ENCODE results near the gene COPA. TPM values are rescaled to one million over a fixed set of nuclear protein-coding genes. Genes with fewer than 3 reads are reported as not detected.

The COPA gene
- total RNA-seq, 1 experiment from 2014 or later, result 101 TPM

DNA sequence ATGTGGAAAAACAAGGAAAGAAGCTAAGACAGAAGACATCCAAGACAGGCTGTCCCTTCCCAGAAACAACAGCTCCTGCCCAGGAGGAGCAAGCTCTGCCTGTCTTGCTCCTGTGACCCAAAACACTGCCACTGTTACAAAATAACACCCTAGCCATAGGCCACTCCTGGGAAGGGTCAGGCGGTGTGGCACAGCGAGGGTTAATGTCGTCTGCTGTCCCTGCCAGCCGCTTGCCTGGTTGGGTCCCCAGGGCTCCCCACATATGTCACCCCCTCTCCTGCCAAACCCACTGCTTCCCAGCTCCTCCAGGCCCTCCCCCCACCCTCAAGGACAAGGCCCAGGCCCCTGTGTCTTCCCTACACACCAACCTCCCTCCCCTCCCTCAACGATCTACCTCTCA, 20.0 kb upstream of the COPA start:
- DNase-seq (ENCODE audit: low spot score), result no peak

DNA sequence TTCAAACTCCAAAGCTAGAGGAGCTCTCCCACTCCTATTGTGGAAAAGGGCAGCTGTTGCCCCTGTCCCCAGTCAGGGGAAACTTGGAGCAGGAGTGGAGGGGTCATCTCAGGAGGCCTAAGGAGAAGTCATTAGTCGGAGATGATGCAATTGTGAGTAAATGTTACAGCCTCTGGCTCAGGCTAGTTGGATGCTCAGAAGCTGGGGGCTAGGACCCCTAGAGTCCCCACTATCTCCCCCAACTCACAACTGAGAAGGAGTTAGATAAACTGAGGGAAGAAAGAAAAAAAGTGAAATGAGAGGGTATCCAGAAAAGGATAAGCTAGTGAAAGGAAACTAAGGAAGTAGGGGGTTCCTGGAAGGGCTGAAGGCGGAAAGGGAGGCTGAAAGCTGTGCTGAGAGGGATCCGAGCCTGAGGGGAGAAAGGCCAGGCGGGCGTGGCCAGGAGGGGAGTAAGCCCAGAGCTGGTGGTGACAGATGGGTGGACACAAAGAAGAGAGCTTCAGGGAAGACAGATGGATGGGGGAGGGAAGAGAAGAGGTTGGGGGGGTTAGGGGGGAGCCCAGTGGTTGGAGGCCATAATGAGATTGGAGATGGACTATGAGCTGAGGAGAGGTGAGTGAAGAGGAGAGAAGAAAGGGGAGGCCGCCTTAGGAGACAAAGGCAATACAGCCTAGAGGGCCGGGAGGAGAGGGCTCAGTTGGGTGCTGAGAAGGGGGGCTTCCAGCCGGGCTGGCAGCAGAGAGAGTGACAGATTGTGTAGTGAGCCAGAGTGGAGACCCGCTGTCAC, 19.3 kb upstream of the COPA start:
- DNase-seq (ENCODE audit: low spot score), result no peak

DNA sequence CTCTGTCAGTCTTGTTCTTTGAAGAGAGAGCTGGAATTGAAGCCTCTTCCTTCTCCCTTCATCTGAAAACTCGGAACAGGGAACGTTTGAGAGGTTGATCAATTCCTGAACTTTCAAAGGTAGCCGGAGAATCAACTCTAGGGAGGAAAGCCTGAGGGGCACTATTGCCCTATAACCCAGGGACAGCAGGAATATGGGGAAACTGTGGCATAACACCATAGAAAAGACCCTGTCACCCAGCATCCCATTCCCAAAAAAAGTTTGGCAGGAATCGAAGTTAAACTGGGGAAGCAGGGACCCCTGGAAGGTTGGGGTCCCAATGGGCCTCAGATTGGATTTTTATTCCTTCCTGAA, 18.7 kb upstream of the COPA start:
- no peak for DNase-seq (ENCODE audit: low spot score)

DNA sequence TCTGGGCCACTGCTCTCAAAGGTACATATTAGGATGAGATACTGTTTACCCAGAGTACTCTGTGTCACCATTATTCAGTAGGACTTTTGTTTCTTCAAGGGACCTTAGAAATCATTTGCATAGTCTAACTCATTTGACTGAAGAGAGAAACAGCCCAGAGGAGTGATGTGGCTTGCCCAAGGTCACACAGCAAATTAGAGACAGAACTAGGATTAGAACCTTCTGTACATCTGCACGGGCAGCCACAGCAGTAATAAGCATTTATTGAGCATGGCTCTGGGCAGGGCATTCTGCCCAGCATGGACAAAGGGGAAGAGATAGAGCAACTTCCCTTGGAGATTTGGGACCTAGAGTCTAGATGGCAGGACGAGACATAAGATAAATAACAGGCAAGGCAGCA, 18.1 kb upstream of the COPA start:
- DNase-seq (ENCODE audit: low spot score), result no peak

DNA sequence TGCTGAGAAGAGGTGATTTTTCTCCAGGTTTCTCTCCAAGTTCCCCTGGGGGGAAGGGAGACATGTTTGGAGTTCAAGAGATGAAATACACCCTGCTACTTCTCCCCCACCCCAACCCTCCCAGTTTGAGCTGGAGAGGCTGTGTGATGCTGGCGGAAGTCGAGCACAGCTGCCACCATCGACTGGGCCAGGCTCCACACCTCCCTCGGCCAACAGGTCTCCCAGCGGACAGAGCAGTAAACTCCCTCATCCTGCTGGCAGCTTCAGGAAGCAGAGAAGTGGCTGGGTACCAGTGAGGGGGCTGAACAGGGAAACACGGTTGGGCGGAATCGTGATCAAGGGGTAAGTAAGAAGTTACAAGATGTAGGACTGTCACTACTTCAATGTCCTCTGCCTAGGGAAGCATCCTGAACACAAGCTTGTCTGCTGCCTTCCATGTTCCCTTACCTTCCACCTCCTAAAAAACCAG, 17.2 kb upstream of the COPA start:
- DNase-seq (ENCODE audit: low spot score), result no peak

DNA sequence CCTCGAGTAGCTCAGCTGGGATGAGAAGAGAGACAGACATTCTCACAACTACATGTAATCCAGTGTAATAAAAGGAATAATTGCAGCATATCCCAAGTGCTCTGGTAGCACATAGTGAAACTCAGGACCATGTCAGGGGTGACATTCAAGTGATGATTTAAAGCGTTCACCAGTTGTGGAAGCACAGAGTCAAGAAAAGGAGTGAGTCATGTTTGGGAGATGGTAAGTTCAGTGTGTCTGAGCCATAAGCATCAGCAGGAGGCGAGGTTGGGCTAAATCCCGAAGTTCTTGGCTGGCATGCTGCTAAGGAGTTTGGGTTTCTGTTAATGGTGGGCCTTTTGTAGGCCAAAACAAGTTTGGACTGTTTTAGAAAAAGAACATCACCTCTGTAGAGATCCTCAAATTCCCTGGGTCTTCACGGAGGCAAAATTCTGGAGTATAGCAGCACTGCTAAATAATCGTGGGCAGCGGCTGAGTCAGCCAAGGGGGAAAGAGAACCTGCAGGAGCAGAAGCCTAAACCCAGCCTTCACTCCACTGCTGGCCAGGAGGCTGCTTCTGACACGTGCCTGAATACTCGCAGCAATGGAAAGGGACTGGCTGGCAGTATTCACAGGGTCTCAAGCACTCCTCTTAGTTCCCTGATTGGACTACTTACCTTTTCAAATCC, 16.6 kb upstream of the COPA start:
- DNase-seq (ENCODE audit: low spot score), result no peak

DNA sequence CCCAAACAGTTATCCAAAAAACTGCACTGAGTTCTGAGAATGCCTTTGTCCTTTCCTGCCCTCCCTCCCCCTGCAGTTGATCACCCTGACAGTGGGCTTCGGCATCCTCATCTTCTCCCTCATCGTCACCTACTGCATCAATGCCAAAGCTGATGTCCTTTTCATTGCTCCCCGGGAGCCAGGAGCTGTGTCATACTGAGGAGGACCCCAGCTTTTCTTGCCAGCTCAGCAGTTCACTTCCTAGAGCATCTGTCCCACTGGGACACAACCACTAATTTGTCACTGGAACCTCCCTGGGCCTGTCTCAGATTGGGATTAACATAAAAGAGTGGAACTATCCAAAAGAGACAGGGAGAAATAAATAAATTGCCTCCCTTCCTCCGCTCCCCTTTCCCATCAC, 15.0 kb upstream of the COPA start:
- no peak for DNase-seq (ENCODE audit: low spot score)

DNA sequence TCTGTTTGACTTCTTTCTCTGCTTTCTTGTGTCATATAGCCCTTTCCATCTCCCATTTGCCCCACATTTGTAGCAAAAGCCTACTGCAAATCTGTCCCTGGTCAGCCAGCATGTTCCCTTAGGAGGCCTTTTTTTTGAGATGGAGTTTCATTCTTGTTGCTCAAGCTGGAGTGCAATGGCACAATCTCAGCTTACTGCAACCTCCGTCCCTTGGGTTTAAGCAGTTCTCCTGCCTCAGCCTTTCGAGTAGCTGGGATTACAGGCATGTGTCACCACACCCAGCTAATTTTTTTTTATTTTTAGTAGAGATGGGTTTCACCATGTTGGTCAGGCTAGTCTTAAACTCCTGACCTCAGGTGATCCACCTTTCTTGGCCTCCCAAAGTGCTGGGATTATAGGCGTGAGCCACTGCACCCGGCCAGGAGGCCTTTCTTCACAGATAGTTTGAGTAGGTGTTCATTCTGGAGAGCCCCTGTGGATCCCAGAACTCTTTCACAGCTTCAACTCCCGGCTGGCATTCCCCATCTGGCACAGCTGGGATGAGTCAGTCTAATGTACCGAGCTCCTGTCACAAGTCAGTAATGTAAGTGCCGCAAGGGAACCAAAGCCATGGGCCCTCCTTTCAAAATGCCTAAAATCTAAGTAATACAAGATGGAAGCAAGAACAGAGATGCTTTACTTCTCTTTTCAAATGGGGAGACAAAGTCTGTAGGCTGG, 14.4 kb upstream of the COPA start:
- DNase-seq (ENCODE audit: low spot score), result no peak

DNA sequence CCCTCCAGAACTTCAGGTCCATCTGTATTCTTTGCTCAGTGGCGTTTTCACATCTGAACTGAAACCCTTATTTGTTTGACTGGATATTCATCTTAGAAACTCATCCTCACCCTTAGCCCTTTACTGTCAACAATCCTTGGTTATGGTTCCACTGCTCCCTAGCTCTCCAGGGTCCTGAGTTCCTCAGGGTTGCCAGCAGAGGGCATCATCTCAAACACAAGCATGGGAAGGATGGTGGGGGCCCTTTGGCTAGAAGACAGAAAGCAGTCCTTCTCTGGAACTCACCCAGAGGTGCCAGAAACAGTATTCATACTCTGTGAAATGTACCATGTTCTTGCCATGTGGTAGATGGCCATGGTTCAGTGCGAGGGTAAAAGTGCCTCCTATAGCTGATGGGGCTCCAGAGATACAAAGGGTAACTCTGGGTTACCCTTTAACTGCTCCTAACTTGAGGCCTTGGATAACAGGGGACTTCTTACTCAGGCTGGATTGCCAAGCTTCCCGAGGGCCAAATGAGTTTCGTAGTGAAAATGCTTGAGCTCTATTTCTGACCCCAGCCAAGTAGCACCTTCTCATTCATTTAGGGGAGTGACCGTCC, 11.4 kb upstream of the COPA start:
- DNase-seq (ENCODE audit: low spot score), result no peak

DNA sequence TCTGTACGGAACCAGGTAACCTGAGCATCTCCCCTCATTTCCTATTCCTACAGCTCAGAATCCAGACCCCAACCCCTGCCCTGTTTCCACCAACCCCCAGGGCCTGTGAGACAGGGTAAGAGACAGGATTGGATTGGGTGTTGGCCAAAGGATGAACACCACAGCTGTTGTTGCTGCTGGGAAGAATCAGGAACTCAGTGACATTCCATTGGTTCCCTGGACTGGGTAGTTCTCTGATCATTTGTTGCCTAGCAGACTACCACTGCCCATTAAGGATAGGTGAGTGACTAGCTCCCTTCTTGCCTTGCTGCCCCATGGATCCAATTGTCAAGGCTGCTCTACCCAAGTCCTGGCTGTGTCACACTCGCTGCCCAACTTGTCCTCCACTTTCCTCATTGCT, 10.2 kb upstream of the COPA start:
- DNase-seq (ENCODE audit: low spot score), result no peak

DNA sequence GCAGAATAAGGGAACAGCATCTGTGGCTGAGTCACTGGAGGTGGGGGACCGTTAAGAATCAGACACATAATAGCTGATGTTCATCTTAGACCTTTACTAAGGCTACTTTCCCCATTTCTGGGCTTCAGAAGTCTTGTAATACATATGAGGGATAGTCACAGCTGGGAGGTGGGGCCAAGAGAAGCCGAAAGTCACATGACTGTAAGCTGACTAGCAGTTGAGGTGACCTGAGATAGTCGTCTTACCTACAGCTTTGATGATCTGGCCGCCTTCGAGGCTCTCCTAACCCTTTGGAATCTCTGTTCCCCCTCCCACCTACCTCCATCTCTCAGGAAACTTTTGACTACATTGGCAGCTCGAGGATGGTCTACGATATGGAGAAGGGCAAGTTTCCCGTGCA, 9.5 kb upstream of the COPA start:
- no peak for DNase-seq (ENCODE audit: low spot score)

DNA sequence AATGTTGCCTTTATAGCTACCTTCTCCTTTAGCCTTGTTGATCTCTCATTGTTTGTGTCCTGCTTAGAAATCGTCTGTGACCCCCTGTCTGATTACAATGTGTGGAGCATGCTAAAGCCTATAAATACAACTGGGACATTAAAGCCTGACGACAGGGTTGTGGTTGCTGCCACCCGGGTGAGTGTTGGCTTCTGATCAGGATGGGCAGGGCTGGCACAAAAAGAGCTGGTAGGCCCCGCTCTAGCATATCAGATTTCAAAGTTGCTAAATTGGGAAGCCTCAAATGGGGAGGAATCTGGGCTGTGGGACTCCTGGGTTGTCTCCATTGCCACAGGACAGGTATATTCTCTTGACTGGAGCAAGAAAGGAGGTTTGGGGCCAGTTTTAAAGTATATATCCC, 8.6 kb upstream of the COPA start:
- no peak for DNase-seq (ENCODE audit: low spot score)

DNA sequence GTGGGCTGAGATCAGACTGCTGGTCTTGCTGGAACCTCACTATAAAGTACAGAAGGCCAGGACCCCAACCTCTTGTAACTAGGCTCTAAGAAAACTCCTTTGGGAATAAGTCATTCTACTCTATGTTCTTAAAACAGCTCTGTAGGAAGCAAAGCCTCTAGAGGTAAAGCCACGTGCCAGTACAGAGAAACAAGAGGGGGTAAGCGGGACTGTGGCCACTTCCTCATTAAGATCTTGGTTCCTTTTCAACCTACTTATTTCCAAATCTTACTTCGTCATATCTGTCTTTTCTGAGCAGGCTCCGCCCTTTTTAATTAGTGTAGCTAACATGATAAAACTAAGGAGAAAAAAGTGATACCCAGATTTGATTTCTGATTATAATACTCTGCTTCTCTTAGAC, 3.9 kb upstream of the COPA start:
- no peak for DNase-seq (ENCODE audit: low spot score)

DNA sequence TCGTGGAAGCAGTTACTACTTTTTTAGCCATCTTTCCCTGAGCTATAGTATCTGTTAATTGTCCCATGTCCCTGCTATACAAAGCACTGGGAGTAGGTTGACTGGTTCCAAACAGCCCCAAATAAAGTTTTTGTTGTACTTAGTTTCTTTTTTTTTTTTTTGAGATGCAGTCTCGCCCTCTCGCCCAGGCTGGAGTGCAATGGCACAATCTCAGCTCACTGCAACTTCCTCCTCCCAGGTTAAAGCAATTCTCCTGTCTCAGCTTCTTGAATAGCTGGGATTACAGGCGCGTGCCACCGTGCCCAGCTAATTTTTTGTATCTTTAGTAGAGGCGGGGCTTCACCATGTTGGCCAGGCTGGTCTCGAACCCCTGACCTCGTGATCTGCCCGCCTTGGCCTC, 3.4 kb upstream of the COPA start:
- no peak for DNase-seq (ENCODE audit: low spot score)

DNA sequence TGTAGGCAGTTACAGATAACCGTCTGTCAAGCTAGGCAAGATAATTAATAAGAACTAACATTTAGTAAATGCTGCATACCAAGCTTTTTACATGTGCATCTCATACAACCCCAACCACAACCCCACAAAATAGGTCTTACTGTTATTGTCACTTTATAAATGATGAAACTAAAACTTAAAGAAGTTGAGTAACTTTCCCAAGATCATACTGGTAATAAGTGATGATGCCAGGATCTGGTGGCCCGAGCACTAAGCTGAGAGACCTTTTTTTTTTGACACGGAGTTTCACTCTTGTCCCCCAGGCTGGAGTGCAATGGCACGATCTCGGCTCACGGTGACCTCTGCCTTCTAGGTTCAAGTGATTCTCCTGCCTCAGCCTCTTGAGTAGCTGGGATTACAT, 1.9 kb upstream of the COPA start:
- no peak for DNase-seq (ENCODE audit: low spot score)

DNA sequence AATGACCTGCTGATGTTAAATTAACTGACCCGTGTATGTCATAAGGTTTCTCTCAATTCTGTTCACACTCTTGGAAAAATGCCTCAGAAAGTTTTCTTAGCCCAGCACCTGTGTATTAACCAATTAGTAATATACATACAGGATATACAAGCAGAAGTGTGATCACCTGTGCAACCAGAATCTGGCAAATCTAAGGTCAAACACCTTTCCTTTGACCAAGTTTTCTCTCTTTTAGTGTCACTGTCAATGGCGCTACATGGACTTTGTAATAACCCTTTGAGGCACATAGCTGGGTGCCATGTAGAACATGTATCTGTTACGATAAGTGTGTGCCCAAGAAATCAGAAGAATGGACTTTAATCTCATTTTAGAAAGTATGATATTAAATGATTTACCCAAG, 1.2 kb upstream of the COPA start:
- DNase-seq (ENCODE audit: low spot score), result no peak

DNA sequence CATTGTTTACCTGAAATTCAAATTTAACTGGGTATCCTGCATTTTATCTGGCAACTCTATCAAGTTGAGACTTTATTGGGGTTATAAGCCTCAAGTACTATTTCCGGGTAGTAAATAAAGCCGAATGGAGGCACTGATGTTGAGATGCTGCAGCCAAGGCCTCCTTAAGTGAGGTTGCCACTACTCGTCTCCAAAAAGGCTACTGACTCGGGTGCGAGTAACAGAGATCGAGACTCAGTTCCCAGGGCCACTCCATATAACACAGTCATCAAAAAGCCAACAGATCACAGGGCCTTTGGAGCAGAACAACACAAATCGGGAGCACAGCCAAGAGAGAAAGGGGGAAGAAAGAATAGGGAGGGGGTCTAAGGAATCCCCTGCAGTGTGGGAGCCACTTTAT, 524 bp downstream of the COPA start:
- DNase-seq (ENCODE audit: low spot score), result no peak

DNA sequence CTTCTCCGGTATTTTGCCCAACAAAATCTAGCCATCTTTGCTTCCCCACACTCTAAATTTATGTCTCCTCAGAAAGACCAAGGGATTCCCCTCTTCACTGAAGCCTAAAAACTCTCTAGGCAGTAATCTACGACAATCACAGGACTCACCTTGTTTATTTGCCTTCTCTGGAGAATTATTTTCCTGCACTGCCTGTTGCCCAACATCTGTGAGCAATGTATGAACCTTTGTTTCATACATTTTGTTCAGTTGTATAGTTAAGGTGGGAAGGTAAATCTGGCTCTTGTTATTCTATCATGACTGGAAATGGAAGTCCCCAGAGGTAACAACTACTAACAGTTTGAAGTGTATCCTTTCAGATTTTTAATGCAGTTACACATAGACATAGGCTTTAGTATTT, 2.2 kb downstream of the COPA start:
- no peak for DNase-seq (ENCODE audit: low spot score)

DNA sequence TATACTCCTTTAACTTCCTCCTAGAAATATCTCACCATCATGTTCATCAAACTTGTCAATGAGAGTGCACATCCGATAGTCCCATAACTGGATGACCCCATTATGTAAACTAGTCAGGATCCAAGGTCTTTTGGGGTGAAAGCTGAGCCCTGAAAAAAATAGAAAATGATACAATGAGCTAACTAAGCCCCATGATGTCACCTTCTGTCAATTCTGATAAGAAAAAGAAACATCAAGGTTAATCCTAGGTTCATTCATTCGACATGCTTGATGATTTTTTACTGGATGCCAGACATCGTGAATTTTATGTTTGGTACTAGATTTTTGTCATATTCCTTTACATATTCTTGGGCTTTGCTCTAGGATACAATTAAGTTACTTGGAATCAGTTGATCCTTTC, 2.9 kb downstream of the COPA start:
- no peak for DNase-seq (ENCODE audit: low spot score)

DNA sequence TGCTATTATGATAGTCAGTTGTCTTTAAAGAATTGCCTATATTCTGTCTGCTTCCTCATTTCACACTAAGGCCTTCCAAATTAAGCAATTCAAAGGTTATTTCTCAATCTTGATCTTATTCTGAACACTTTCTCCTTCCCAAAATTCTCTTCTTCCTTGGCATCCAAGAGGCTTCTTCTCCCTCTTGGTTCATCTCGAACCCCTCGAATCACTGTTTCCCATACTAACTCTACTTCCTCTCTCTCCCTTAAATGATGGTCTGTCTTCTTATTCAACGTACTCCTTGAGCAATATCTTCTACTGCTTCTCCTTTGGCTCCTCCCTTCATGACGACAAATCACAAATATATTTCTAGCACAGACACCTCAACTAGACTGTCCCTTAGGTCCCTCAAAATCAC, 4.5 kb downstream of the COPA start:
- DNase-seq (ENCODE audit: low spot score), result no peak

DNA sequence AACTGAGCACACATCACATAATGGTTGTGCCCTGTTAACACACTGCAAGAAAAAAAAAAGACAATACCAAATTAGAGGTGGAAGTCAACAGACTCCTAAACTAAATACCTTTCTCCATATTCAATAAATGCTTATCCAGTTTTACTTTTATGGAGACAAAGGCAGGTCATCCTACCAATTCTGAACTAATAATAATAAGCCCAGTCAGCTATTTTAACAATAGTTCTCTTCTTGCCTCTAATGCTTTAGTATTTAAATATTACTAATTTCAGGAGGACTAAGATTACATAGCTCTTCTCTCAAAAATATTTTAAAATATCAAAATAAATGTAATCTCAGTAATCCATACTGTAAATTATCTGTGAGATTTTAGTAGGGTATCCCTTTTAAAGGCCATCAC, 10.5 kb downstream of the COPA start:
- no peak for DNase-seq (ENCODE audit: low spot score)

DNA sequence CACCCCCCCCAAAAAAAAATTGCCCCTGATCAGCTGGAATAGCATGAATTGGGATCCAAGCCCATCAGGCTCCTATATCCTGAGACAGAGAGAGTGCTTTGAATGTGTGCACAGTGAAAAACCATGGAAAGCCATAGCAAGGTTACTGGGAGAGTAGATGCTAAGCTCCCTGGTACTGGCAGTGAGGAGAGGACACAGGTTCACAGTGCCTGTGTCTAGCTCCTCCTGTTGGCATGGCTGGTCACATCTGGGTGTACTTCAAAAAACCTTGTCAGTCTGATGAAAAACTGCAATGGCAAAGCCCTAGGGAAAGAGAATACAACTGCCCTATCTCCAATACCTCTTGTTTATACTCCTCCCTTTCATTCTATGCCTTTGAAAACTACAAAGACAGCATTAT, 12.9 kb downstream of the COPA start:
- no peak for DNase-seq (ENCODE audit: low spot score)

DNA sequence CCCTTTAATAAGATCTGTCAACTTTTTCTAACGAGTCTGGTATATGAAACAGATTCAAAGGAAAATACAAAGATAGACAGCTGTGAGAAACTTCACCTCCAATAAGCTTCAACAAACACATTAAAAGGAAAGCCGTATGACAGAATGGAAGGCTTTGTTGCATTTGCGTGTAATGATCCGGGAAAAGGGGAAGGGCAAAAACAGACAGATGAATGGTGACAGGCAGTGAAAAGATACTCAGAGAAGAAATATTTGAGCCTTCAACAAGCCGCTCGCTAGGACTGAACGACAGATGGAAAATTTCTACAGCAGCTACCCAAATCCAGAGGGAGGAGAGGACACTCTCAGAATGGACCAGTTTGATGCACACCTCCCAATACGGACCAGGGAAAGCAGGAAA, 14.9 kb downstream of the COPA start:
- DNase-seq (ENCODE audit: low spot score), result no peak

Measured in H4 (cell line).